ENCODE results near the gene CASZ1.

CASZ1 gene

DNA sequence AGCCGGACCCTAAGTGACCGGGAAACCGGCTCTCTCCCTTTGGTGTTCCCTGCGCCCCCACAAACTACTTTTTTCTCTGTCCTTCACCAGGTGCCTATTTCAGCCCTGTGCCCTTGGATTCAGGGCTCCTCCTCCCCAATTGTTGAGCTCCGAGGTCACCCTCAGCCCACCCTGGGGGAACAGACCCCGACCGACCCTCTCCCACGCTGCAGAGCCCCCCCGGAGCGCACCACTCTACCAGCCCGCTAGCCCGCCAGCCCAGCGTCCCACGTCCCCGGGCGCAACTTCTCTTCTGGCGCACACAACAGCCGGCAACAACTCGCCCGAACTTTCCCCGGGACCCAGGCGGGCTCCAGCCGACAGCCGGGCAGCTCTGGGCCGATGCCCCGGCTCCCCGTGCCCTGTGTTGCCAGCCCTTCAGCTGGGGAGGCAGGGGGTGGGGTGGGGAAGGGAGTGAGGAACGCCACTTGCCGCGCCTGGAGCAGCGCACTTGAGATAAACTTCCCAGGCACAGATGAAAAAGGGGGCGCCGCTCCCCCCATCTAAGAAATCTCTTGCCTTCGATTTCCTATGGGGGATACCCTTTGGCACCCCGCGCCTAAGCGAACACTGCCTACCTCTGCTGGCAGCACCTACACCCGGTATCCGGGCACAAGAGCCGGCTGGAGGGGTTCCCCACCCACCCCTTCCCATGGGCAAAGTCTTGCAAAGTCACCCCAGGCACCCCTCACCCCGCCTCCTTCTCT is 997 bp downstream of the CASZ1 start:
- no peak for DNase-seq (ENCODE audit: low spot score)

DNA sequence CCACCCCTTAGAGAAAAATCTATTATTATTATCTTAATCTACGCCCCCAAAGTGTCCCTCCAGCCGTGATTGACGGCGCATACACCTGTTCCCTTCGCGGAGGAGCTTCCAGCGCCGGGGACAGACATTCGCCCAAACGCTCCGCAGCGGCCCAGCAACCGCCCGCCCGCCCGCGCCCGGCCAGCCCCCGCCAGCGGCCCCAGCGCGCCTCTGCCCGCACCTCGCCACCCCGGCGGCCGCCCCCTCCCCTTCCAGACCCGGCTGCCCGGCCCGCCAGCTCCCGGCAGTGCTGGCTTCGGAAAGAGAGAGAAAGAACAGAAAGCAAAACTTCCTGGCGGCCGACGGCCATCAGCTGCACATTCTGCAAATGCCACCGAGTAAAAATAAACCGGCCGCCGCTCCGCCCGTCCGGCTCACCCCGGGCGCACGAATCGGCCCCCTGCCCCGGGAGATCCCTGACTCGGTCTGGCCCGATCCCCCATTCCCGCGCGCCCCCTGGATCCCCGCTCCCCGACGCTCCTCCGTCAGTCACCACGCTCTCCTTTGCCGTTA is 1.6 kb downstream of the CASZ1 start:
- DNase-seq (ENCODE audit: low spot score), result no peak

DNA sequence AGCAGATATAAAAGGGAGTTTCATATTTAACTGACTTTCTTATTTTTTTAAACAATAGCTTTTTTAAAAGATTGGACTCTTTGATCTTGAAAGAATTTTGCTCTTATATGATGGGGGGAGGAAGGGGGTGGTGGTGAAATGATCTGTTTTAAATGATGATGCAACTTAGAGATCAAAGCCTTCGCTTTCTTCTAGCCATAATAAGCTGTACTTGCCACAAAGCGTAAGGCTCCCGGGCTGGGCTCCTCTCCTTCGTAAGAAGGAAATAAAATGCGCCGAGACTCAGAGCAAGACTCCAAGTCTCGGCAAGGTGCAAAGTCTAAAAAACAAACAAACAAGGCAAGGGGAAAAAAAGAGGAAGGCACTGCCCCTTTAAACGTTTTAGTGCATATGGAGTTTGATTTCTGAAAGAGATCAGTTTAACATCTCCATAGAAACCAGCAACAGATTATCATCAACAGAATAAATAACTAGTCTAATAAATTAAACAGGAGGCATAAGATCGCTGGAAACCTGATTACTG is 3.3 kb downstream of the CASZ1 start:
- DNase-seq (ENCODE audit: low spot score), result no peak

DNA sequence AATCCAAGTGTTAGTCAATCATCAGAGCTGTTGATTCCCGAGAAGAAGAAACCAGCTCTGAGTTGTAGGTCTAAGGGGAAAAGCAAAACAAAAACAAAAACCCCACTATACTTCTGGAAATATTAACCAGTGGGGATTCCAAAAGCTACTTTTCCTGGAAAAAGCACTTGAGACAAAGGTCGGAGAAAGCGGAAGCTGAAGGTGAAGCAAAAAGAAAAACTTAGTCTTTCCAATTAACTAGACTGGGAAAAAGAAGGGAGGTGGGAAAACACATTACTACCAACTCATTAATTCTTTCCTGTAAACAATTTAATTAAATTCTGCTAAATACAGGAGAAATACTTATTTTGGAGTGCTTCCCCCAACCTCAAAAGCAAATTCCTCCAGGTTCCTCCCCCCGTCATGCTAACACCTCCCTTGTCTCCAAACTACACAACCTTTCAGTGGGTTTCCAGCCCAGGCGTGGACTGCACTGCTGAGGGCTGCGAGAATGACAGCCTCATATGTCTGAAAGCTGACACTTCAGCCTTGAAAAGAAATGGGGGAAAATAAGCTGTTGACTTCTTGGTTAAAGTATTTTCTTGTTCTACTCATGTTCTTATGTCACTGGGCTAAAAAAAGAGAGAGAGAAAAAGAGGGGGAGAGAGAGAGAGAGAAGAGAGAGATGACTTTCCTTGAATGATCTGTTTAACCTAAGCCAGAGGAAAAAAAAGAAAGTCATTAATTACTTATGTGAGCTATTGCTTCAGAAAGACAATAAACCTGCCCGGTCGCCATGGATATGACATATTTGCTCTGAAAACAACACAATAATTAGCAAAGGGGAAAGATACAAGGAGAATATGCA is 5.1 kb downstream of the CASZ1 start:
- no peak for DNase-seq (ENCODE audit: low spot score)

DNA sequence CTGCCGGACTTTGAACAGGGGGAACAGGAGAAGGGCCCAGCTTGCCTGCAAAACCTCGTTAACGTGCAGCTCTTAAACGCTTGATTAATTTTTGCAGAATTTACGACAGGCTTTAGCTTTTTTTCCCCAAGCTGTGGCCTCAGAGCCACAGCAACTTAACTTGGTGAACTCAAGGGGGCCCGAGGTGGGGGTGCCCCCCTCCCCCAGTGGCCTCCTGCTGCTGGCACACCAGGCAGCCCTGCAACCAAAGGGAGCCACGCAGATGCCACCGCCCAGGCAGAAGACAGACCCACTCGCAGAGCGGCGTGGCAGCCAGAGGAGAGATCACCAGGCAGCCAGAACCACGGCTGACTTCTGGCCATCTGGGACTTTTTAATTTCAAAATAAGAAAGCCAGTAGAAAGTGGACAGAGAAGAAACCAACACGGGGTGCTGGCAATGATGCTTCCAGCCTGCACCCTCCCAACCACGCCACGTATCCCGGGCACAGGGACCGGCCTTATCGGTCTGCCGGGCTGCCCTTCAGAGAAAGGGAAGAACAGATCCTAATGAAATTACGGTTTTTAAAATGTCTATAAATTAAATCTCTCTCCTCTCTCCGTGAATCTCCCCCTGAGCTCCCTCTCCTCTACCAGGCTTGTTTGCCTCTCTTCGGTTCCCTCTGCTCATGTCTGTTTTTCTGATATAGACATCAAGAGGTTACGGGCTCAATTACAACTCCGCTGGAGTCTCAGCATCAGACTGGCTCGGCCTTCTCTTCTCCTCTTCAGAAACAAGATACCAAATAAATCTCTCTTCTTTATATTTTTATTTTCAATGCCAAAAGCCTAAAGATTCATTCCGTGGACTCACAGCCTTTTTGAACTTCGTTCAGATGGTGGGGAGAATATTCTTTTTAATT is 6.4 kb downstream of the CASZ1 start:
- DNase-seq (ENCODE audit: low spot score), result no peak

DNA sequence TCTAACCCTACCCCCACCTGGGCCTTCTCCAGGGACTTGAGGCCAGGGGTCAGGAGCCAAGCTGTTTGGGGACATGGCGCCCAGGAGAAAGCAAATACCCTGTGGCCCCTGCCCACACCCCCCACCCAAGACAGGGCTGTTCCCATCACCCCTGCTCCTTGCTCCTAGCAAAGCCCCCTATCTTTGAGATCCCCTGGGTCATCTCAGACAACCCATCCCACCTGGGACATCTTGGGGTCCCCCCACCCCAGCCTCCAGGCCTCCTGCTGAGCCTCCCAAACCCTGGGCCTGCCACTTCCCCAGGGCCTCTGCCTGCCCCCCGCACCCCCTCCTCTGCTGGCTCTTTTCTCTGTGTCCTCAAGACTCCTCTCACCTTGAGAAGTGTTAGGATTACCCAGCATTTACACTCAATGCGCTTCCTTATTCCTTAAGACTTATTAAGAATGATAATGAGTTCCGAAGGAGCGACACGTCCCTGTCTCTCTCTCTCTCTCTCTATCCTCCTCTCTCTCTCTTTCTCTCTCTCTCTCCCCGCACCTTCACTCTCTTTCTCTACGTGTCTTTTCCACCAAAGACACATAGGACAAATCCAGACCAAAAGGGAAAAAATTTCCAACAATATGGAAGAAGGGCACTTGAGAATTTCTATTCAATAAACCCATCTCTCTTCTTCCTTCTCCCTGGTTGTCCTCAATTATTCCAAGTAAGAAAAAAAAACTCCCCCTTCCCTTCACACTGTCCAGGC is 7.2 kb downstream of the CASZ1 start:
- DNase-seq (ENCODE audit: low spot score), result no peak

DNA sequence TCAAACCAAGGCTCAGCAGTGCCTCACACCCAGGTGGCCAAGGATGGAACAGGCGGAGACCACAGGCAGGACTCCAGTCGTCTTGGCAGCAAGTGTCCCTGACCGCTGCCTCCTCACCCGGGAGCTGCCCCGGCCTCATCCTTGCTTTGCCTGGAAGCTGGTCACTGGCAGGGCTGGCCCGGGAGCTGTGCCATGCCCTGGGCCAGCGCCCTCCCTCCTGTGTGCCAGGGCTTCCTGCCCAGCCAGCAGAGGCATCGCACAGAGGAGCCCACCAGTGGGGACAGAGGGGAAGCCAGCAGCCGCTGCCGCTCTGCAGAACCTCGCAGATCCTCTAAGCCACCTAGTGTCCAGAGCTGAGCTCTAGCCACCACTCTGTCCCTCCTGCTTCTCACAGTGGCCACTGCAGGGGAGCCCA is 7.8 kb downstream of the CASZ1 start:
- DNase-seq (ENCODE audit: low spot score), result no peak

DNA sequence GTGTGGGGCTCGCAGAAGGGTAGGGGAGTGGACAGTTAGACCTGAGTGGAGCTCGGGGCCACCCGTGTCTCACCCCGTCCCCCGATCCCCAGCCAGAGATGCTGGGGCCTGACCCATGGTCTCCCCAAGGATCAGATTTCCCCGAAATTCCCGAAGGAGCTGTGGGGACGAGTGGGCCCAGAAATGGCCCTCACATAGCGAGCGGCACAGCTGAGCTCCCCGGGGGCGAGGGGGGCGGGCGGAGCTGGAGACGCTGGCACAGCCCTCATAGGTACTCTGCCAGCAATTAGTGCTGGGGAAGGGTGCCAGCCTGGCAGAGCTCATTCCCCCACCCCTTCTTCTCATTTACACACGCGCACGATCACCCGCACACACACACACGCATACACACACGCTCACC is 9.2 kb downstream of the CASZ1 start:
- no peak for DNase-seq (ENCODE audit: low spot score)

DNA sequence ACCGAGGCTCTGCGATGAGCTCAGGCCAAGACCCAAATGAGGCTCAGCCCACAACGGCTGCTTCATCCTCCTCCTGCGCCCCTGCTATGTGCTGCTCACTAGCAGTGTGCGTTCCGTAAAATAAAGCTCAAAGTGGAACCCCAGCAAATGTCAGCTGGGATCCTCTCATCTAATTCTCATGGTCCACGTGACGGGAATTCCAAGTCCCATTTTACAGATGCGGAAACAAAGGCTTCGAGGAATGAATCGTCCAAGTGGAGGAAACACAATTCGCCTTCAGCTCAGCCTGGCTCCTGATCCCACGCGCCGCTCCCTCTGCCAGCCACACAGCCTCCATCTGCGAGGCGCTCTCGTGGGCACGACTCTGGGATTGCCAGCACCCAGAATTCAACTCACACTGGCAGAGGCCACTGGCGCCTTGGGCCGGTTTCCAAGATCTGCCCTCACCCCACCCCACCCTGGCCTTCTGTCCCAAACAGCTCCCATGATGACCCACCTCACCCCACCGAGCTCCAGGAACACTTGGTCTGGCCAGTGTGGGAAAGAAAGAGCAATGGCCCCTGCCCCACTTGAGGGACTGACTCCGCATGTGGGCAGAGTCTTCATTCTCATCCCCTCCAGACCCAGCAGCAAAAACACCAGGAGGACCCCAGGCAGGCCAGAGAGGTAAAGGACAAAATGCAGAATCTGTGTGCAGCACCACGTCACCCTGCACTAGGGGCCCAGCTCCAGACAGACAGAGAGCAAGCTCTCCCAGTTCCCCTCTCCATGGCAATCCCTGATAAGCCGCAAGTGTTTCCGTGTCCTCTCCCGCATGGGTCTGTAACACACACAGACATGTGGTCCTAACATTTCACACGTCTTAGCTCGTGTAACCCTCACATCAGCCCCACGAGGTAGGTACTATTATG is 10.5 kb downstream of the CASZ1 start:
- no peak for DNase-seq (ENCODE audit: low spot score)

DNA sequence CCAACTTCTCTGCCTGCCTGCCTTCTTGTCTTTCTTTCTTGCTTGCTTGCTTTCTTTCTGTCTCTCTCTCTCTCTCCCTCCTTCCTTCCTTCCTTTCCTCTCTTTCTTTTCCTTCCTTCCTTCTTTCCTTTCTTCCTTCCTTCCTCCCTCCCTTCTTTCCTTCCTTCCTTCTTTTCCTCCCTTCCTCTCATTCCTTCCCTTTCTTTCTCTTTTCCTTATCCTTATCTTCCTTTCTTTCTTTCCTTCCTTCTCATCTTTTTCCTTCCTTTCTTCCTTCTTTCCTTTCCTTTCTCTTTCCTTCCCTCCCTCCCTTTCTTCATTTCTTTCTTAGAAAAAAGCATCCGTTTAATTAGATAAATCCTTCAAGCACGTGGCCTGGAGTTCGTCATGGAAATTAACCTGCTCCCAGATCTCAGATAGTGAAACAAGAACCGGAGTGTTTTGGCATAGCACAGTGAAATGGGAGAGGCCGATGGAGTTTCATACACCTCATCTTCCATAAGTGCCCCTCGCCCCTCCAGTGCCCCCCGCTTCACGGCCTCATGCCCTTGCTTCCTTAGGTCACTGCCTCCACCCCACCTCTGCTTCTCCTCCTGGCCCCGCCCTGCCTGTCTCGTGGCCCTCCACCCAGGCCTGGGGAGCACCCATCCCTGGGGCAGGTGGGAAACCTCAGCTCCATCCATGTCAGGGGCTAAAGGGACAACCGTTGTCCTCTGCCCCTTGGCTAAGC is 11.3 kb downstream of the CASZ1 start:
- no peak for DNase-seq (ENCODE audit: low spot score)

DNA sequence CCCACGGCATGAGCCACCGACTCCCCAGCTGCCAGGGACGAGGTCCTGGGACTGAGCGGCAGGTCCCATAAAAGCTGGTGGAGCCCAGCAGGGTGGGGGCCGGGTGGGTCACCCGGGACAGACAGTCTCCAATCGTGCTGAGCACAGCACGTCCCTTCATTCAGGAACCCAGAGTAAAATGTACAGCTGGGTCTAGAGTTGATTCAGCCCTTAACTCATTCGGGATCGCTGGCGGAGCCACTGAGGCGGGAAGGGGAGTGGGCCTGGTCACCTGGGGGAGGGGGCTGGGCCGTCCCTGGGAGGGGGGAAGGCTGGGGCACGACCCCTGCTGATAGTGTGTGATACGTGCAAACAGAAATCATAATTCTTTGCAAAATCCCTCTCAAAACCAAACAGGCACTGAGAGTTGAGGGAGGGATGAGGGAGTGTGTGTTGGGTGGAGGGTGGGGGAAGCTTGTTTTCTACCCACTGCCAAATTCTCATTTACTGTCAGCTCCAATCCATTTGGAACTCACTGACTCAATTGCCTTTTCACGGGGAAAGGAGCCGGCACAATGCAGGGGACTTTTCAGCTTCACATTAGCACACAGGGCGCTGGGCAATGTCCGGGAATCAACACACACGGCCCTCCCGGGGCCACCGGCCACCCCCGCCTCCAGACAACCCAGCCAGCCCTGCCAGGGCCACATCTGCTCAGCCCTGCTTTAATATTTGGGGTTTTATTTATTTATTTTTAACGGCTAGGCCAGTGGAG is 13.8 kb downstream of the CASZ1 start:
- DNase-seq (ENCODE audit: low spot score), result no peak

DNA sequence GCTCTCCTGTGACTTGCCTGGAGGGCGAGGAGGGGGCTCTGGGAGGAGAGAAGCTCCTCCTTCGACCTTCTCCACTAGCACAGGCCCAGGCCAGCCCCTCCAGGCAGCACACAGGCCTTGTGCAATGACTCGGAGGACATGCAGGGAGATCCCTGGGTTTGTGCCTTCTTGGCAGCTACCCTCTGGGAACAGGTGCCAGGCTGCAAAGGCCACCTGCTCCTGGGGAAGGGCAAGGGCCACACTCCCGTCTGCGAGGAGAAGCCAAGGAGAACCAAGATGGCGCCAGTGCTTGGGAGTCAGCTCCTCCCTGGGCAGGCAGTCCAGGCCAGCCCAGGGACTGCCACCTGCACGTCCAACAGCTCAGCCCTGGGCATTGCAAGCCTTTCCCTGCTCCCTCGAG is 15.3 kb downstream of the CASZ1 start:
- no peak for DNase-seq (ENCODE audit: low spot score)

DNA sequence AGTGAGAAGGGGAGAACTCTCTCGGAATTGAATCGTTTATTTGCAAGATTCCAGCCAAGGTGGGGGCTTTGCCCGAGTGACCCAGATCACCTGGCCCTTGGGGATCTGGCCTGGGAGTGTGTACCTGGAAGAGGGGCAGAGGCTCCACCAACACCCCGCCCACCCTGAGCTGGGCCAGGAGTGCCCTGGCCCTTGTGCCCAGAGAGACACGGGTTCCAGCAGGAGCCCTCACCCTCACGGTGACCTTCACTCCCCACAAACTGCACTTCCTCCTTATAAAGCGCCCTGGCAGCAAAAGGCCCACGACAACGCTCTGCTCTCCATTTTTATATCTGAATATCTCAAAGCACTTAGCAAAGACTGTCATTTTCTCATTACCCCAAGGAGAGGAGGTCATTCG is 16.6 kb downstream of the CASZ1 start:
- DNase-seq (ENCODE audit: low spot score), result no peak

DNA sequence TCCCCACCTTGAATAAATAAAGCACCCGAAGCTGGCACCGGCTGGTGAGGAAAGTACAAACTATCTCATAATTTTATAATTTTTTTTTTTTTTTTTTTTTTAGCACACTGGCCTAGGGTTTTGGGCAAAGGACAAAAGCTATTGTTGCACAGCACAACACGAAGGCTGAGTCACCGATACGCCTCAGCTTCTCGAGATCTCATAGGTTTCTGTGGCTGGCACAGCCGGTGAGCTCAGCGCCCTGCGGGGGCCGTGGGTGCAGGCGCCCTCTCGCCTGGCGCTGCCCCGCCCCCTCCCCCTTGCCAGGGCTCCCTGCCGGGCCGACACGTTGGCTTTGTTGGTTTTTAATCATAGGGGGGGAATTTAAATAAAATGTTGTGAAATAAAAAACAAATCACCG is 17.2 kb downstream of the CASZ1 start:
- no peak for DNase-seq (ENCODE audit: low spot score)

DNA sequence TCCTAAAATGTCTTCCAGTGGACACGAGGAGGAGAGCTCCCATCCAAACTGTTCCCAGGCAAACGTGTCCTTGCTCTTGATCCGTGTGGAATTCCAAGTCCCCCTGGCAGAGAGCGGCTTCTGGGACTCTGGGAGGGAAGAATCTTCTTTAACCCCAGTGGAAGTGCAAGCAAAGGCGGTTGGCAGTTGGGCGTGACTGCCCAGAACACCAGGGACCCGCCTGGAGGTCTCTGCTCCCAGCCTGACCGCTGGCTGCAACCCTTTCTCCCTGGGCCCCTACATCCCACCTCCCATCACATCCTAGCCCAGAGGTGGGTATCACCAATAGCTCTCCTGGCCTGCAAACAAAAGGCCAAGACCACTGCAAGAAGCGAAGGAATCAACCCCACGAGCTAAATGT is 17.8 kb downstream of the CASZ1 start:
- no peak for DNase-seq (ENCODE audit: low spot score)

DNA sequence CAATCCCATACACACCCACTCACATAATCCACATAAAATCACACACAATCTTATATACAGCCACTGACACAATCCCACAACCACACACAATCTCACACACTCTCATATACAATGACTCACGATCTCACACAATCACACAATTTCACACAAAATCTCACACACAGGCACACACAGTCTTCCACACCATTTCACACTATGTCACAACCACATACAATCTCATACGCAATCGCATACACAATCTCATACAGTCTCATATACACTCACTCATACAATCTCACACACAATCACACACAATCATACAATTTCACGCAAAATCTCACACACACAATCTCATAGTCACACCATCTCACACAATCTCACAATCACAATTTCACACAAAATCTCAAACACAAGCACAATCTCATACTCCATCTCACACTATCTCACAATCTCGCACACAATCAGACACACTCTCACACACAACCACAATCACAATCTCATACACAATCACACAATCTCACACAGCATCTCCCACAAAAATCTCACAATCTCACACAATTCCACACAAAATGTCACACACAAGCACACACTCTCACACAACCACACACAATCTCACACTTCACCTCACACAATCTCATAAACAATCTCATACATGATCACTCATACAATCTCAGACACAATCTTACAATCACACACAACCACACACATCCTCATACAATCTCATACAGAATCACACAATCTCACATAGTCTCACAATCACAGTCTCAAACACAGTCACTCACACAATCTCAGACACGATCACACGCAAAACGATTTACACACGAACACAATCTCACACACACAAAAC is 18.5 kb downstream of the CASZ1 start:
- no peak for DNase-seq (ENCODE audit: low spot score)

DNA sequence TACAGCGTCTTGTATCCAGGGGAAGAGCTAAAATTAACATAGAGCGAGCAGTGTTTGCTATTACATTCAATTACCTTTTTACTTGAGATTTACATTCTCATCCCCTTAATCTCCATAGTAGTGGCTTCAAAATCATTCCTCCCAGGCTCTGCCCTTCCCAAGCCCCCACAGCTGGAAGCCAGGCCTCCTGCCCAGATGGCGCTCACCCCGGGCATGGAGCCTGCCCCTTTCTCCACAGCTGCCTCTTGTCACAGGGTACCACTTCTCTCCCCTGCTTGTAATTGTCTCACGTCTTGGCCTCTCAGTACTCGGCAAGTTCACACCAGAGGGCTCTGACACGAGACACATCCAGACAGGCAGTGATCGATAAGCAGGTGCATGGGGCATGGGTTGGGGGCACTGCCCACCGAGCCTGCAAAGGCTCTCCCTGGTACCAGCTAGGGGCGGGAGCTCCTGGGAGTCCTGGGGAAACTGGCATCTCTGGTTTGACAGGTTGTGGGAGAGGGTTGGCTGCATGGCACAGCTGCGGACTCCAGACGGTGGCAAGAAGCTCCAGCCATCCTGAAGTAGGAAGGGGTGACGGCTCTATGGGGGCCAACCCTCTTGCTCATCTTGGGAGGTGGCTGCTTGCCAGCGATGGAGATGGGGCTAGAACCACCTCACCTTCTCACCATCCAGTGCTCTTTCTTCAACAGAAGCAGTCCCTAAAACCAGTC is 20.1 kb downstream of the CASZ1 start:
- no peak for DNase-seq (ENCODE audit: low spot score)

All from activated CD4-positive, alpha-beta T cell treated with anti-CD3 and anti-CD28 coated beads, Interleukin-2, Interleukin-4, amounts not matched to agents 100 ng/mL and 50 ng/mL, durations not matched to agents 16 hours and 8 hours (primary cell).